AG10803 (cell line): ENCODE measurements around the gene CFAP46.
"Not testable (repeated sequence)": the region's sequence is repeated elsewhere in the genome, so short reads cannot be mapped to it uniquely, and the experiment has no call there.

Experiments used
- DNase-seq: peaks from one replicate; pipeline ENCODE4 v3.0.0; 2010; ENCODE audit warnings: low read depth
- H3K4me3 ChIP-seq: 2 replicates; pipeline ENCODE4 v1.5.1; 2011; ENCODE audit warnings: mild to moderate bottlenecking, low read length, control low read depth
- TF ChIP-seq, protein P1 (sequence below): conservative IDR thresholded peaks from 2 replicates; pipeline ENCODE4 v1.5.1; 2011; ENCODE audit warnings: mild to moderate bottlenecking, low read length, control low read depth, inconsistent platforms

Gene CFAP46

DNA sequence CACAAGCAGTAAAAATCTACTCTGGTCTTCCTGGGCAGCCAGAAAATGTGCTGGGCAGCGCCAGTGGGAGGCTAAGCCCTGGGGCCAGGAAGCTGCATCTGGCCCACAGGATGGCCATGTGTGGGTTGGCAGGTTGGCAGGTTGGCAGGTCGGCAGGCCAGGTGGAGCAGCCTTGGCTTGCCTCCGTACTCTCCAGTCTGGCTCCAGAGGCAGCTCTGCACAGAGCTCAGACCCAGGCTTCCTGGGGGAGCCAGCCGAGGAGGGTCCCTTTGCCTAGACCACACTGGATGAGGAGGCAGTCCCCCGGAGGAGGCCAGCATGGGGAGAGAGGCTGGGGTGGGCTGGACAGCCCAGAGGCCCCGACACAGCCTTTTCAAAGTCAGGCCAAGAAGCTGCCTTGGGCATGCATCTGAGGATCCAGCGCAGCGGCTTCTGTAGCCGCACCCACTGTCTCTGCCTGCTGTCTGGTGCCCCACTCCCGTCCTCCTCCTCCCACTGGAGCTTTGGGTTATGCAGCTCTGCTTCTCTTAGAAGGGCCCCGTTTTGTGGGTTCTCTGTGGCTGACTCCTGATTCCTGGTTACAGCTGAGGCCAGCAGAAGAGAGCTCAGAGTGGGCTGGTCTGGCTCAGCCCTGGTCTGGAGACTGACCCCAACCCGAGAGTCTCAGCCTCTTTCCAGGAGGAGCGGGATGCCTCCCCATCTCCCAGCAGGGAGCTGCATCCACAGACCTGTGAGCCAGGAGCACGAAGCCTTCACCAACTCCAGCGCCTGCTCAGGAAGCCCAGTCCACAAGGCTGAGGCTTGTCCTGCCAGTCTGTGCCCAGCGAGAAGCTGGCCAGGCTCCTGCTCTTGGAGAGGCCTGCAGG lies 44.6 kb downstream of the CFAP46 start:
- DNase-seq = no peak
- H3K4me3 ChIP-seq = no peak overlapping the region
- TF ChIP-seq, protein P1, sequence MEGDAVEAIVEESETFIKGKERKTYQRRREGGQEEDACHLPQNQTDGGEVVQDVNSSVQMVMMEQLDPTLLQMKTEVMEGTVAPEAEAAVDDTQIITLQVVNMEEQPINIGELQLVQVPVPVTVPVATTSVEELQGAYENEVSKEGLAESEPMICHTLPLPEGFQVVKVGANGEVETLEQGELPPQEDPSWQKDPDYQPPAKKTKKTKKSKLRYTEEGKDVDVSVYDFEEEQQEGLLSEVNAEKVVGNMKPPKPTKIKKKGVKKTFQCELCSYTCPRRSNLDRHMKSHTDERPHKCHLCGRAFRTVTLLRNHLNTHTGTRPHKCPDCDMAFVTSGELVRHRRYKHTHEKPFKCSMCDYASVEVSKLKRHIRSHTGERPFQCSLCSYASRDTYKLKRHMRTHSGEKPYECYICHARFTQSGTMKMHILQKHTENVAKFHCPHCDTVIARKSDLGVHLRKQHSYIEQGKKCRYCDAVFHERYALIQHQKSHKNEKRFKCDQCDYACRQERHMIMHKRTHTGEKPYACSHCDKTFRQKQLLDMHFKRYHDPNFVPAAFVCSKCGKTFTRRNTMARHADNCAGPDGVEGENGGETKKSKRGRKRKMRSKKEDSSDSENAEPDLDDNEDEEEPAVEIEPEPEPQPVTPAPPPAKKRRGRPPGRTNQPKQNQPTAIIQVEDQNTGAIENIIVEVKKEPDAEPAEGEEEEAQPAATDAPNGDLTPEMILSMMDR = no peak

DNA sequence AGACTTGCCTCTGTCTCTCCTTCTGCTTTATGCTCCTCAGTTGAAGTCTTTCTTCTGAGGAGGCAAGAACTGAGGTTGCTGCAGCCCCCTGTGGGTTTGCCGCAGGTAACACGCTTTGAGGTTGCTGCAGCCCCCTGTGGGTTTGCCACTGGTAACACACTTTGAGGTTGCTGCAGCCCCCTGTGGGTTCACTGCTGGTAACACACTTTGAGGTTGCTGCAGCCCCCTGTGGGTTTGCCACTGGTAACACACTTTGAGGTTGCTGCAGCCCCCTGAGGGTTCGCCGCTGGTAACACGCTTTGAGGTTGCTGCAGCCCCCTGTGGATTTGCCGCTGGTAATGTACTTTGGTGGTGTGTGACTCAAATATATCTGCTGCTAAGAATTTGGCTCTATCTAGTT lies 48.6 kb downstream of the CFAP46 start:
- H3K4me3 ChIP-seq, DNase-seq: not testable (repeated sequence)

DNA sequence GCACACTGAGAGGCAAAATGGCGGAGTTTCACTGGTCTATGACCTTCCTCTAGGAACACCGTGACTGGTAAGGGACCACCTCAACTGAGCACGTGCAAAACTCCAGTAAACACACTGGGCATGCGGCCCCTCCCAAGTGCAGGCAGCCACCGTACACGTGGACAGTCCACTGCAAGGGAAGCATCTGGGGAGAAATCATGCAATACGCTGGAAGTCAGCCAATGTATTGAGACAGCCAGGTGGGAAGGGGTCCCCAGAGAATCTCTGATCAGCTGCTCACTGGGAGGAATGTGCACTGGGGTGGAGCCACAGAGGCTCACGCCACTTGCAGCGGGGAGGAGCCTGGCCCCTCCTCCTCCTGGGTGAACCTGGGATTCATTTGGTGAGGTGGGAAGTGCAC lies 49.3 kb downstream of the CFAP46 start:
- no peak for DNase-seq
- TF ChIP-seq, protein P1 = no peak
- H3K4me3 ChIP-seq = no peak overlapping the region

DNA sequence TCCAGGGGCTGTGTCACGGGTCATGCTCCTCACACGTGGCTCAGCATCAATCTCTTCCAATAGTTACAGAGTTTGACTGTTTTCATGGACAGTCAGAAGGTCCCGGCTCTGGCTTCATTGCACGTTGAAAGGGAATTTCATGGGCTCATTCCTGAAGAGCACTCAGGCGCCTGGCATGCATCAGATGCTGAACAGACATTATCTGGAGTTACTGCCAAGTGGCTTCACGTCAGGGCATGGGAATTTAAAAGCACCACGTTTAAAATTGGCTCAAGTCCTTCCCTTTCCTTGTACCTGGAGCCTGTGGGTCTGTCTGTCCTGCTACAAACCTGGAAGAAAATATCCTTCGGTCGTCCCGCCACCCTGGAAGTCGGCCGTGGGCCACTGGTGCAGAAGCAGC lies 50.4 kb downstream of the CFAP46 start:
- no peak overlapping the region for H3K4me3 ChIP-seq
- TF ChIP-seq, protein P1 = no peak
- peak; percentile 48 for DNase-seq

GRCh38 chr10:132891368-132891767 lies 51.0 kb downstream of the CFAP46 start:
- no peak for DNase-seq
- TF ChIP-seq, protein P1 = no peak
- no peak overlapping the region for H3K4me3 ChIP-seq

- no peak for DNase-seq
- H3K4me3 ChIP-seq = no peak overlapping the region
- TF ChIP-seq, protein P1 = no peak
Observed at GRCh38 chr10:132890301-132890700, 52.1 kb downstream of the CFAP46 start.

DNA sequence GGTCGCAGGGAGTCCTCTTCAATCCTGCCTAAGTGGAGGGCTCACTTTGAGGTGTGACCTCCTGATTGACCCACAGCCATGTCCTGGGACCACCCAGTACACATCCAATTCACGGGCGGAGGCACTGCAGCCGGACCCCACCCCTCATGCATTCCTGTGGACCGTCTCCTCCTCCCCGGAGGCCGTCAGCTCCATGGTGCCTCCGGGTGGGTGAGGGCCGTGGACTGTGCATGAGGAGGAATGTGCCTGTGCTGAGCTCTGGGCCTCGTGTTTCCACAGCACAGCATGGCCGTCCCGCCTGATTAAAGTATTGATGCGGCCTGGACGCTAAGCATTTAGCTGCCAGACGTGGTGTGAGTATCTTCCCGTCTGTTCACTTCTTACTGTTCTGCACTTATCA lies 52.8 kb downstream of the CFAP46 start:
- DNase-seq = no peak
- TF ChIP-seq, protein P1 = no peak
- no peak overlapping the region for H3K4me3 ChIP-seq
